ENCODE data around the gene ARMCX4. TPM values are rescaled to one million over a fixed set of nuclear protein-coding genes. Genes with fewer than 3 reads are reported as not detected.
"Not testable (repeated sequence)": the region's sequence is repeated elsewhere in the genome, so short reads cannot be mapped to it uniquely, and the experiment has no call there.

The ARMCX4 gene
- total RNA-seq, 2 donors from 2014 or later = 5.9 to 9.9 TPM

GRCh38 chrX:101493225-101493624 is 8.0 kb downstream of the ARMCX4 start:
- ATAC-seq (no peak), DNase-seq (no peak)
- Mint-ChIP-seq H3K27ac (no peak overlapping the region), H3K4me1 (no peaks in the 10 kb centered on the region), H3K27me3 (no peaks in the 10 kb centered on the region), H3K36me3 (ENCODE audit: low read depth) (peaks cover 4% of the 10 kb centered on the region), H3K4me3 (no peak overlapping the region)
- H3K9me3 ChIP-seq (ENCODE audit: control insufficient read depth, low read length, poor library complexity, severe bottlenecking) = no peaks in the 10 kb centered on the region

- H3K9me3 ChIP-seq (ENCODE audit: control insufficient read depth, low read length, poor library complexity, severe bottlenecking); H3K4me3 Mint-ChIP-seq; DNase-seq; H3K4me1 Mint-ChIP-seq; ATAC-seq; H3K27ac Mint-ChIP-seq; H3K36me3 Mint-ChIP-seq (ENCODE audit: low read depth); H3K27me3 Mint-ChIP-seq: not testable (repeated sequence)
These were observed 17.7 kb downstream of the ARMCX4 start for GRCh38 chrX:101502929-101503328.

GRCh38 chrX:101507372-101507771 is 22.1 kb downstream of the ARMCX4 start:
- Mint-ChIP-seq H3K4me1 (no peaks in the 10 kb centered on the region), H3K27me3 (no peaks in the 10 kb centered on the region), H3K4me3 (no peak overlapping the region), H3K27ac (no peak overlapping the region), H3K36me3 (ENCODE audit: low read depth) (peaks cover 2% of the 10 kb centered on the region)
- DNase-seq (no peak), ATAC-seq (no peak)
- H3K9me3 ChIP-seq (ENCODE audit: control insufficient read depth, low read length, poor library complexity, severe bottlenecking) = no peaks in the 10 kb centered on the region

GRCh38 chrX:101507986-101508385 is 22.7 kb downstream of the ARMCX4 start:
- peaks cover 2% of the 10 kb centered on the region for H3K36me3 Mint-ChIP-seq (ENCODE audit: low read depth)
- no peaks in the 10 kb centered on the region for H3K9me3 ChIP-seq (ENCODE audit: control insufficient read depth, low read length, poor library complexity, severe bottlenecking)
- no peak overlapping the region for H3K27ac Mint-ChIP-seq
- H3K27me3 Mint-ChIP-seq = no peaks in the 10 kb centered on the region
- DNase-seq (no peak), ATAC-seq (no peak)
- H3K4me1 Mint-ChIP-seq = no peaks in the 10 kb centered on the region
- H3K4me3 Mint-ChIP-seq = no peak overlapping the region

GRCh38 chrX:101530944-101531343 is 45.7 kb downstream of the ARMCX4 start:
- Mint-ChIP-seq H3K27ac (no peak overlapping the region), H3K27me3 (no peaks in the 10 kb centered on the region), H3K4me1 (no peaks in the 10 kb centered on the region), H3K36me3 (ENCODE audit: low read depth) (no peaks in the 10 kb centered on the region), H3K4me3 (no peak overlapping the region)
- DNase-seq (no peak), ATAC-seq (no peak)
- no peaks in the 10 kb centered on the region for H3K9me3 ChIP-seq (ENCODE audit: control insufficient read depth, low read length, poor library complexity, severe bottlenecking)

Other genes starting within 250 kb of the ARMCX4 start
- gene TAF7L, start 194.1 kb upstream of the ARMCX4 start, total RNA-seq = not detected
- 1 to 10 TPM; 4.4 to 5.1 TPM for gene TIMM8A, start 136.7 kb upstream of the ARMCX4 start, total RNA-seq
- 10 to 100 TPM; 10.0 to 13.8 TPM for gene BTK, start 99.3 kb upstream of the ARMCX4 start, total RNA-seq
- gene RPL36A, start 94.4 kb upstream of the ARMCX4 start, total RNA-seq = 100 to 1,000 TPM; 270 to 298 TPM
- gene GLA, start 77.5 kb upstream of the ARMCX4 start, total RNA-seq = 10 to 100 TPM; 26.6 to 36.0 TPM
- 10 to 100 TPM; 34.7 to 43.2 TPM for gene HNRNPH2, start 77.2 kb upstream of the ARMCX4 start, total RNA-seq
- gene ARMCX1, start 65.1 kb downstream of the ARMCX4 start, total RNA-seq = under 1 TPM; 0.21 to 0.30 TPM
- gene ARMCX6, start 132.5 kb downstream of the ARMCX4 start, total RNA-seq = 10 to 100 TPM; 34.0 to 47.8 TPM
- gene ARMCX3, start 137.7 kb downstream of the ARMCX4 start, total RNA-seq = 10 to 100 TPM; 47.5 to 49.9 TPM
- 1 to 10 TPM in 1 of 2 donors, under 1 TPM in 1; 0.55 to 1.4 TPM for gene ARMCX2, start 174.4 kb downstream of the ARMCX4 start, total RNA-seq

All from T-helper 17 cell (primary cell).